Endothelial cell of umbilical vein (primary cell): ENCODE measurements around the gene KCNC4.

ENCODE experiments used
- CTCF ChIP-seq, 2 donors: IDR thresholded peaks; 1 replicate in 1 of 2; 2 replicates in 1 of 2; pipeline ENCODE4 v1.5.1; 2011; ENCODE audit warnings: low read length in 2 of 2, mild to moderate bottlenecking in 2 of 2, moderate library complexity in 2 of 2, control low read depth in 1 of 2, inconsistent platforms in 1 of 2, low read depth in 1 of 2; ENCODE audit not compliant: insufficient read depth in 1 of 2; ENCODE audit errors: extremely low read depth in 1 of 2
- EZH2 ChIP-seq: IDR thresholded peaks from 2 replicates; pipeline ENCODE4 v1.6.1; 2012; ENCODE audit warnings: borderline replicate concordance, low read depth, mild to moderate bottlenecking, moderate library complexity, low read length, inconsistent platforms; ENCODE audit not compliant: severe bottlenecking
- GATA2 ChIP-seq: IDR thresholded peaks from 2 replicates; pipeline ENCODE4 v1.7.0; 2011; ENCODE audit warnings: low read depth, mild to moderate bottlenecking, moderate library complexity, mixed read lengths, low read length; ENCODE audit not compliant: insufficient read length, insufficient read depth
- JUN ChIP-seq: IDR thresholded peaks from 2 replicates; pipeline ENCODE4 v1.6.1; 2011; ENCODE audit warnings: borderline replicate concordance, low read depth; ENCODE audit not compliant: insufficient read length, insufficient read depth
- MYC ChIP-seq: IDR thresholded peaks from one replicate; pipeline ENCODE4 v1.6.1; 2011; ENCODE audit warnings: mild to moderate bottlenecking, low read depth, low read length
- POLR2A ChIP-seq: IDR thresholded peaks from 2 replicates; pipeline ENCODE4 v1.6.1; 2012; ENCODE audit warnings: low read depth, mild to moderate bottlenecking, control low read depth, low read length
- POLR2AphosphoS5 ChIP-seq: IDR thresholded peaks from 2 replicates; pipeline ENCODE4 v1.6.1; 2012; ENCODE audit warnings: low read depth, mild to moderate bottlenecking, control low read depth, low read length, moderate library complexity; ENCODE audit not compliant: insufficient read depth

GRCh38 chr1:110161165-110161564, 48.9 kb upstream of the KCNC4 start:
- TF ChIP-seq CTCF (IDR thresholded peaks at IDR 0.05; ENCODE audit: extremely low read depth in 1 of 2, insufficient read depth in 1 of 2, low read depth in 1 of 2, low read length in 2 of 2) (no peak), POLR2A (no peak), EZH2 (no peak), JUN (no peak), POLR2AphosphoS5 (no peak), GATA2 (no peak), MYC (no peak)
